SIG-M5 treated with dmso at 0.1 percent for 504 hours (cell line): ENCODE results near the gene TULP4.
"Not testable (repeated sequence)": the region's sequence is repeated elsewhere in the genome, so short reads cannot be mapped to it uniquely, and the experiment has no call there.

Experiments
- DNase-seq: peaks from one replicate; lab custom pipeline; 2025; ENCODE audit not compliant: unreplicated experiment; lab: John Stamatoyannopoulos, UW

TULP4 gene

DNA sequence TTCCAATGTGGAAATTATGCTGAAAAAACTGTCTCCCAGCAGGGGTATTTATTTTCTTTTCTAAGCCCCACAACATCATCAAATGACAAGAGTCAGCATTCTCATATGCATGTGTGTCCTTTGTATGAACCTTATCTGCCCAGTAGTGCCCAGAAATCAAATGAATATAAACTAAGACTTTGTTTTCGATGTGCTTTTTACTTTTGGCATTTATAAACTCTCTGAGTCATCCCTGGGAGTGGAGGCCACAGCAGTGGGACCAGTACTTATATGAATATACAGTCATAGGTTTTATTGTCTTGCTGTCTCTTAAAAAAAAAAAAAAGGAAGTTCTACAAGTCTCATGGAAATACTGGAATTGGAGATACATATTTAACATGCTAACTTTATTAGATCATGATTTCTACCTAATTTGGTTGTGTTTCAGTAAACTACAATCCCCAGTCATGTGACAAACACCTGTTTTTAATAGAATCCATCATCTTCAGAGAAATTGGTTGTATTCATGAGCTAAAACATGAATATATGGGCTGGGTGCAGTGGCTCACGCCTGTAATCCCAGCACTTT is 148.4 kb downstream of the TULP4 start:
- no peak for DNase-seq

DNA sequence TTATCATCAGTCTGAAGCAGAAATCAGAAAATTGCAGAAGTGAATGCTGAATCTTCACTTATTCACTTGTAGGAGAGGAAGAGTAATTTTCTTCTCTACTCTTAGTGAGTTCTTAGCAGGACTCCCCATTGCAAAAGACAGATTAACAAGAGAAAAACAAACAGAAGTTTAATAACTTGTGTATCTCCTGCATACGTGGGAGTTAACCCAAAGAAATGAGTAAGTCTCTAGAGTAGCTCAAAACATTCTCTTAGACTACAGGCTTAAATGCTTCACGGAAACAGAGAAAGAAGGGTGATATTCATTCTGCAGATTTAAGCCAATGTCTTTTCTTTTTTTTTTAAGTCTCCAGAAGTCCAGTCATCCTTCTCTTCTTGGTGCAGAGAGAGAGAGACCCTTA is 149.7 kb downstream of the TULP4 start:
- DNase-seq, result no peak

DNA sequence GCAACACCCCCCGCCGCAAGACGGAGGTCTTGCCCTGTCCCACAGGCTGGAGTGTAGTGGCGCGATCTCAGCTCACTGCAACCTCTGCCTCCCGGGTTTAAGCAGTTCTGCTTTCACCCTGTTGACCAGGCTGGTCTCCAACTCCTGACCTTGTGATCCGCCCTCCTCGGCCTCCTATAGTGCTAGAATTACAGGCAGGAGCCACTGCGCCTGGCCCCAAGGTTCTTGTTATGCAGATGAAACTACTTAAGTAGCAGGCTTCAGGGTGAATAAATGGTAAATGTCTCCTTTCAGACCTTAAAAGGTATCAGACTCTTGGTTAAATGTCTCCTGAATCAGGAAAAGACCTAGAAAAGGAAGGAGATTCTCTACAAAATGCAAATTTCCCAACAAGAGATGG is 152.2 kb downstream of the TULP4 start:
- DNase-seq, result no peak

DNA sequence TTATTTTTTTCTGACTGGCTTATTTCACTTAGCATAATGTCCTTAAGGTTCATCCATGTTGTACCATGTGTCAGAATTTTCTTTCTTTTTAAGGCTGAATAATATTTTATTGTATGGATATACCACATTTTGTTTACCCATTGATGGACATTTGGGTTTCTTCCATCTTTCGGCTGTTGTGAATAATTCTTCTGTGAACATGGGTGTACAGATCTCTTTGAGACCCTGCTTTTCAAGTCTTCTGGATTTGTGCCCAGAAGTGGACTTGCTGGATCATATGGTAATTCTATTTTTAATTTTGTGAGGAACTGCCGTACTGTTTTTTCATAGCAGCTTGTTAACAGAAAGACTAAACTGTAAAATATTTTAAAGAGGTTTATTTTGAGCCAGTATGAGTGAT is 153.0 kb downstream of the TULP4 start:
- no peak for DNase-seq

DNA sequence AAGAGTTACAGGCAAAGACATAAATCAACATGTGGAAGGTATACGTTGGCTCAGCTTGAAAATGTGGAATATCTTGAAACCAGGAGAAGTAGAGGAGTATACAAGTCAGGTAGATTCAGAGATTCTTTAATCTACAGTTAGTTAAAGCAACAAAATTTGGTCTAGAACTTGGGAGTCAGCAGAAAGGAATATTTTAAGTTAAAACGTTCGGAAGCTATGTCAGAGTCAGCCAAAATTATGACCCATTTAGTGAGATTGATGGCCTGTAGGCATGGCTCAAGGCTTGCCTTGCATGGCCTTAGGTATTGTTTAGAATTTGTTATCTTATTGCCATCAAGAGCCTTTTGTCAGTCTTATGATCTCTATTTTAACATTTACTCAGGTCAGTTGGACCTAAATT is 153.5 kb downstream of the TULP4 start:
- DNase-seq, result no peak

DNA sequence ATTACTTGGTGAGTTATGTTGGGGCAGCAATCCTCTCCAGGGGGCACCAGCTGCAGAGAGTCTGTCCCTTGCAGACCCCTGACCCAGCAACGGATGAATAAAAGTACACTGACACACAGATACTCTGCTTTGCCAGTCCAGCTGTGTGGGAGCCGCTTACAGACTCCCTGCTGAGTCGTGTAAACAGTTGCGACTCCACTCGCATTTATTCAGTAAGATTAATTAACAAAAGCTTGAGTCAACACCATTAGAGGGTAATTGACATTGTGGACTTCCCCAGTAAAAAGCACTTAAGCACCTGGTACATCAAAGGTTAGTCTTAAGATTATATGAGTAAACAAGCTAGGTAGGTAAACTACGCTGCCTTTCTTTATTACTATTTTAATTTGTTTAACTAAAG is 155.7 kb downstream of the TULP4 start:
- no peak for DNase-seq

DNA sequence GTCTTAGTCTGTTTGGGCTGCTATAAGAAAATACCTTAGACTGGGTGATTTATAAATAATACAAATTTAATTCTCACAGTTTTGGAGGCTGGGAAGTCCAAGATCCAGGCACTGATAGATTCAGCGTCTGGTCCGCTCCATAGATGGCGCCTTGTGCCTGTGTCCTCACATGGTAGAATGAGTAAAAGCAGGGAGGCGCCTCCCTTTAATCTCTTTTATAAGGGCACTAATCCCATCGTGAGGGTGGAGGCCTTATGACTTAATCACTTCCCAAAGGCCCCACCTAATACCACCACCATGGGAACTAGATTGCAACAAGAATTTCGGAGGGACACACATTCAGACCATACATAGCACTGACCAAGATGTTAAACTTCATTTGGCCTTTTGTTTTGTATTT is 156.4 kb downstream of the TULP4 start:
- no peak for DNase-seq

DNA sequence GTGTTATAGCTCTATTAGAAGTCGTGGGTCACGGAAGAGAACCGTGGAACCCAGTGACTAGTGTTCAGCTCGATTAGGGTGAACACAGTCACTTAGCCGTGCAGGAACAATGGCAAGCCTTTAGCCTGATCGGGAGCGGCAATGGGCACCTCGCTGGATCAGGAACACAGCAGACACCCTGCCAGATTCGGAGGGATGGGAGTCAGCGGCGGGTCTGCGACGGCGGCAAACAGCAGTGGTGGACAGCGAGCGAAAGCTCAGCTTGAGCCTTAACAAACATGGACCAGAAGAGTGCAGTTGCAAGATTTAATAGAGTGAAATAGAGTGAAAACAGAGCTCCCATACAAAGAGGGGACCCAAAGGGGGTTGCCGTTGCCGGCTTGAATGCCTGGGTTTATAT is 157.8 kb downstream of the TULP4 start:
- not testable (repeated sequence) for DNase-seq

DNA sequence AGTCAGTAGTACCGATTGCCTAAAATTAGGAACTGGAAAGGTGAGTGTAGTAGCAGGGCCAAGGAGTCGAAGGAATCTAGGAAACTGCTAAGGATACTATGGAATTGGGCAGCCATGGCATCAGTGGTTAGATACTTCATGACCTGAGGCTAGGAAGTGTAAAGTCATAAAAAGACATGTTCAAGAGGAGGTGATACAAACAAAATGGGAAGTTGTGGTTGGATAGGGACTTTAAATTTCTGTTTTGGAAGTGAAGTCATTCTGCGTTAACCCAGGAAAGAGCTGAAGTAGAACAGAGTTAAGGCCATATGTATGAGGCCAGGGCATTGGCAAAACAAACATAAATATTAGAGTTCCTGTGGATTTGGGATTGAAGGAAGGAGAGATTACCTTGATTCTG is 159.1 kb downstream of the TULP4 start:
- peak; percentile 40 for DNase-seq

DNA sequence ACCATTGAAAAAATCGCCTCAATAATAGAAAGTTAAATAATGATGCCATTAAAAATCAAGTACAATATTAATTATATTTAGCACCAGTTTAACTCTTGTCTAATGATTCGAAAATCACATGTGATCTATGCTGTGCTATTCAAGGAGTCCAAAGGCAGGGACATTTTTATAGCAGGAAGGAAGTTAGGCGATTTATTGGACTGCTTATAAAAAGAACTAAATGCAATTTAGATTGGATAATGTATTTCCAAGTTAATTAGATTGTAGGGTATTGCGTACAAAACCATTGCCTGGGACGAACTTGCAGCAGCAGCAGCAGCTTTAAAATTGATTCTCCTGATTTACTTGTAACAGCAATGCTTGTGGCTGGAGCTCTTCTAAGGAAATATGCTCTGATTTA is 160.2 kb downstream of the TULP4 start:
- no peak for DNase-seq

DNA sequence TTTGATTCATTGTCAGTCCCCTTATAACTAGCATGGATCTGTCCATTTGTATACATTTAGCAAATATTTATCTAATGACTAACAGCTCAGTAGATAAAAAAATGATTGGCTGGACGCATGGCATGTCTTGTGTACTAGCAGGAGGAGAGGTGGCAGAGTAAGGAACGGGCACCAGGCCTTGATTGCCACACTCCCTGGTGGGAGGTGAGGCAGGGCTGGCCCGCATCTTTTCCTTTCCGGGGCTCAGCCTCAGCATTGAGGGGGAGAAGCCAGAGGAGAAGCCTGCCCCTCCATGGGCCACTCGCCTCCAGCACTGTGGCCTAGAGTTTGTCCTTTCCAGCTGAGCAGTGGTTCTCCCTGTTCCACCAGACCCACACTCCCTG is 162.7 kb downstream of the TULP4 start:
- DNase-seq, result no peak

DNA sequence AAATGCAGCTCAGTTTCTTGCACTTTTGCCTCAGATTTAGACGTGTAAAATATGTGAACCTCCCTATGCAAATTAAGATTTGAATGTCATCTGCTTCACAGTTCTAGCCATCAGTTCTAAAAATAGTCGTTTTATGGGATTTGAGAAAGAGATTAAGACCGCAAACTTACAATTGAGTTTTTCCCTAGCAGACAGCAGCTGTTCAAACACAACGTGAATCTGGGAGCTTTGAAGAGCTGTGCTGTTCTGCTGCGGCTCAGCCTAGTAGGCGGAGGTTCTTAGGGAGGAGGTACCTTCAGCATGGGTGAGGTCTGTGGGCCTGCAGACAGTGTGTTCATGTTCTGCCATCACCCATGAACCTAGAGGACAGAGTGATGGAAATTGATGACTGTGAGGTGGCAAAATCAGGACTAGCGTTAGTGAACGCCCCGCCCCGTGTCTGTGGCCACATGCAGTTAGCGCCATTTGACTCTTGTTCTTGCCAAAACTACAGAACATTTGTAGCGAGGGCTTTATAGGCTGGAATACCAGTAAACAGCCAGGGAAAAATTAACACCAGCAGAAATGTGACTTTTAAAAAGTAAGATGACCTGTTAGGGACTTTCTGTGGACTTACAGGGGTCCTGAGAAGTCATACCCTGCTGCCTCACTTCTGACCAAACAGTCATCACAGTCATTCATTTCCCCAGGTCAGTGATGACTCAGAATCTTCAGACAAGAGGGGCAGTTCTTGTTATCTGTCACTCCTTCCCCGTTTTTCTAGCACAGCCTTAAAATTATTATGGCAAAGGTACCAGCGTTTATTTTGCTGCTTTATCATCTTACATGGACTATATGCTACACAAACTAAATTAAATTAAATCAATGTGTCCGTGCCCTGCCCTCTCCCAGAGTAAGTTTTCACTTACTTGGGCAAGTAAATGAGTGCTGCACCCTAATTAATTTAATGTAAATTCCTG is 163.4 kb downstream of the TULP4 start:
- DNase-seq, result no peak

DNA sequence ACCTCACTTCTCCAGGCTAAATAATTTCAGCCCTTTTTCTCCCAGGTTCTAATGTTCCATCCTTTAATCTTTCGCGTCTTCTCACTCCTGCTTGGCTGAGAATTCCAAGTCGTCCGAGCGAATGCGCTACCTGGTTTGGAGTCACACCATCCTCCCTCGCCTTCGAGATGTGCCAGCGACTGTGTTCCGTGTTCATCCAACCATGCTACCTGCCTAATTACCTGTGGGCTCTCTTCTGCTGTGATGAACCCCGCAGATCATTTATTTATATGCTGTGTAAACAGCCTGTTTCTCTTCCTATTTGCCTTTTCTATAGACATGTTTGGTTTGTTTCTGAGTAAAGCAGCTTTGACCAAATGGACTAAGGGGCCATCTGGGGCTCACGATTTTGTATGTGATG is 164.1 kb downstream of the TULP4 start:
- DNase-seq, result no peak

DNA sequence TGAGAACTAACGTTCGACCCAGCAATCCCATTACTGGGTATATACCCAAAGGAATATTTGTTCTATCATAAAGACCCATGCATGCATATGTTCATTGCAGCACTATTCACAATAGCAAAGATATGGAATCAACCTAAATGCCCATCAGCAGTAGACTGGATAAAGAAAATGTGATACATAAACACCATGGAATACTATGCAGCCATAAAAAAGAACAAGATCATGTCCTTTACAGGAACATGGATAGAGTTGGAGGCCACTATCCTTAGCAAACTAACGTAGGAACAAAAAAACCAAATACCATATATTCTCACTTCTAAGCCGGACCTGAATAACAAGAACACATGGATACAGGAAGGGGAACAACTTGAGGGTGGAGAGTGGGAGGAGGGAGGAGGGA is 165.5 kb downstream of the TULP4 start:
- not testable (repeated sequence) for DNase-seq

DNA sequence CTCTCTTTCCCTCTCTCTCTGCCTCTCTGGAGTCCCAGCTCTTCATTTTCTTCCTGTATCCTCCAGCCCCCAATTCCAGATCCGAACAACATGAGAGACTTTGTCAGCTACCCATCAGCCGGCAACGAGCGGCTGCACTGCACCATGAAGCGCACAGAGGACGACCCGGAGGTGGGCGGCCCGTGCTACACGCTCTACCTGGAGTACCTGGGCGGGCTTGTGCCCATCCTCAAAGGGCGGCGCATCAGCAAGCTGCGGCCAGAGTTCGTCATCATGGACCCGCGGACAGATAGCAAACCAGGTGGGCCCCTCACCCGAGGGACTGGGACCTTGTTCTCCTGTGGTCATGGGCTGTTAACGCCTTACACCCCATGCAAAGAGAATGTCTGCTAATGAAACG is 168.7 kb downstream of the TULP4 start:
- no peak for DNase-seq

DNA sequence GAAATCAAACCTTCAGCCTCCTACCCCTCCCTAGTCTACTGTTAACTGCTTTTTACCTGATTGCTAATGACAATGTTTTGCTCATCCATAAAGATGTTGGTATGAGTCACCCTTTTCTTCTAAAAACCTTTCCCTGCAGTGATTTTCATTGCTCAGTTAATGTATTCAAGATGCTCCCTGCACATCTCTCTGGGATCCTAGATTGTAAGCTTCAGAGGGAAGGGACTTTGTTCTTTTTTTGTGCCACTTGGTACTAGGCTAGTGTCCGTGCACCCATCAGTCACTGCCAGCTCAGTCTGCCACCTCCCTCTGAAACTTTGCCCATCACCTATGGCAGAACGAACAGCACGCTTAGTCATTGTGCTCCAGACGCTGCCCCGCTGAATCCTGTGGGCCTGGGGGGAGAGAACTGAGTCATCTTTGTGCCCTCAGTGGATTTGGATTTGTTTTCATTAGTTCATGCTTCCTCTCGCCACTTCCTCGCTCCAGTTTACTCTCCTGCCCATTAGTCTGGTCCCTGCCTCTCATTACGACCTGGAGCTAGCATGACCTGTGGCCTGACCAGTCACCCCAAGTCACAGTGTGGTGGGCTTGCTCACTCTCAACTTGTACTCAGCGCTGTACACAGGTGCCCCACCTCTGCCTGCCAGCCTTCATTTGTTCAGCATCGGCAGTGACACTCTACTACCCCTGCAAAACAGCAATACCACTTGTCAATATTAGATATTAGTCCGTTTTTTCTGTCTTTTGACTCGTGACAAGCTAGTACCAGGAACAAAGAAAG is 169.6 kb downstream of the TULP4 start:
- no peak for DNase-seq

DNA sequence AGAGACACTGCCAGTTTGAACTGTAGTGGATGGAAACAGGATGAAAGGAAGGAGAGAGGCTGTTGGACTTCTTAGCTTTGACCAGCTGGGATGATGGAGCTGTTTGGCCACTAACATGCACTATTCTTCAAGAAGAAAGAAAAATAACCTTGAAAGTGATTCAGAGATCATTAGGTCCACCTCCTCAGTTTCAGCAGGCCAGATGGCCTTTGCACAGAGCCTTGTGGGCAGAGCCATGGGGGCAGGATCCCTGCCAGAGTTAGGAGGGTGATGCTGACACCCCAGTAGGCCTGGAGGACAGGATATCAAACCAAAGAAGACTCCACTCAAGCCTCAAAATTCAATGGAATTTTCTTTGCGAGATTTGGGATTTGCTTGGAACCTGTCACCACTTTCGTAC is 173.2 kb downstream of the TULP4 start:
- no peak for DNase-seq

DNA sequence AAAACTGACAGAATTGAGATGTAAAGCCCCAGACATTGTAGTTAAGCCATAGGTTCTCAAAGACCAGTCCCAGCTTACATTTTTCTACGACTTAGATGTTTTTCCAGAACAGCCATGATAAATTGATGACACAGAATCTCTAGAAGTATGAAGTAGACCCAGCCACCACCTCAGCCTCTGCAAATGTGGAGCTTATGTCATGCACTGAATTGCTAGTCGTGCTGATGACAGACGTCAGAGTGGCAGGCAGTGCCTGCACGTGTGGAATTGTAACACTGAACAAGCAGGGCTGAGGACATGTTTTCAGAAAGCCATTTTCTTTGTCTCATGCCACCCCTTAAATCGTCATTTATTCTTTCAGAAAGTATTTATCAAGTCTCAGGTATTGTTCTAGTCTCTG is 175.2 kb downstream of the TULP4 start:
- no peak for DNase-seq

DNA sequence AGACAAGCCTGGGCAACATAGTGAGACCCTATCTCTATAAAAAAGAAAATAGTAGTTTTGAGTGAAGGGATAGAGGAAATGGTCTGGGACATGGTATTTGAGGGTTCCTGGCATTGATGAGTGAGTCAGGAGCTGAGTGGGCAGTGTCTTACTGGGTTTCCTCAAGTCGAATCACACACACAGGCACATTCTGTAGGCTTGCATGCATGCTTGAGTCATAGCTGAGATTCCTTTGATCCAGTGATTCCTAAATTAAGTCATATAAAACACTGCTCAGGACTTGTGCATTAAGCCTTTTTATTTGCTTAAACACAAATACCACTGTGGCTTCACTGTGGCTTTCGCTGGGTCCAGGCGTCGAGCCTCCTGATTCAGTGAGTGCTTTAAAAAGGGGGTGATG is 175.8 kb downstream of the TULP4 start:
- DNase-seq, result no peak

DNA sequence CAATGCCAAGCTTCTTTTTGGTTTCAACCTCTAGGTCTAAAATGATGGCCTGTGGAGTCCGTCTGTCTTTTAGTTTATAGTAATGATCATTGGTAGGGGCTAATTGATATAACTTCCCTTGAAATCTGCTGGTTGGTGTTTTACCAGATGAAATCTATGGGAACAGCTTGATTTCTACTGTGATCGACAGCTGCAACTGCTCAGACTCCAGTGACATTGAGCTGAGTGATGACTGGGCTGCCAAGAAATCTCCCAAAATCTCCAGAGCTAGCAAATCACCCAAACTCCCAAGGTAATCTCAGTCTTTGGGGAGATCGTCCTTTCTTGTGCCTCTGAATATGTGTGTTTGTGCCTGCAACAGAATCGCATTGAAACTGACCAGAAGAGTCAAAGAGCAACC is 177.2 kb downstream of the TULP4 start:
- DNase-seq, result no peak

DNA sequence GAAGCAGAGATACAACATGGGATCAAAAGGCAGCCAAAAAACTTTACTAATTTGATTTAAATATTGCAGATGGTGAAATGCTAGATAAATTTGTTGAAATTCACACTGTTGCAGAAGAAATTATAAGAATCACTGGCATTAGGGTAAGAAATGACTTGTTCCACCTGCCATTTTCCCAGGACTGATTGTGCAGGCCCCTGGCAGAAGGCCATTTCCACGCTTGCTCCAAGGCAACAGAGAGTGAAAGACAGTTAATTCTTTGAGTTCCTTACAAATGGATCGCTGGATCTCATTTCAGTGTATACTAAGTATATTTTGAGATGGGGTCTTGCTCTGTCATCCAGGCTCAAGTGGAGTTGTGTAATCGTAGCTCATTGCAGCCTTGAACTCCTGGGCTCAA is 180.6 kb downstream of the TULP4 start:
- DNase-seq, result no peak

DNA sequence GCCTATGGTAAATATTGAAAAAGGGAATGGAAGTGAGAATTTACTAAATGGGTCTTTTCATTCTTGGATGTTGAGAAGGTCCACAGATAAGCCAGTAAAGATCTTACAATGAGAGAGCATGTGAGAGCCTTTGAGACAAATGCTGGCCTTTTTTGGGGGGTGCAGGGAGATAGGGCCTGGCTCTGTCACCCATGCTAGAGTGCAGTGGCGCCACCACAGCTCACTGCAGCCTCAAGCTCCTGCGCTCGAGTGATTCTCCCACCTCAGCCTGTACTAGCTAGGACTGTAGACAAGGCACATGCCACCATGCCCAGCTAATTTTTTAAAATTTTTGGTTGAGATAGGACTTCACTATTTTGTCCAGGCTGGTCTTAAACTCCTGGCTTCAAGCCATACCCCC is 184.4 kb downstream of the TULP4 start:
- no peak for DNase-seq
